NOMO-1 treated with dmso at 0.1 percent for 144 hours (cell line): Measurements from ENCODE around the gene DUSP16.

Experiments used
- DNase-seq: peaks from one replicate; lab custom pipeline; 2025; ENCODE audit not compliant: unreplicated experiment; lab: John Stamatoyannopoulos, UW

DUSP16 gene

GRCh38 chr12:12549426-12549825, 13.2 kb downstream of the DUSP16 start:
- DNase-seq: no peak

- no peak for DNase-seq
Observed at GRCh38 chr12:12548713-12549112, 13.9 kb downstream of the DUSP16 start.

DNA sequence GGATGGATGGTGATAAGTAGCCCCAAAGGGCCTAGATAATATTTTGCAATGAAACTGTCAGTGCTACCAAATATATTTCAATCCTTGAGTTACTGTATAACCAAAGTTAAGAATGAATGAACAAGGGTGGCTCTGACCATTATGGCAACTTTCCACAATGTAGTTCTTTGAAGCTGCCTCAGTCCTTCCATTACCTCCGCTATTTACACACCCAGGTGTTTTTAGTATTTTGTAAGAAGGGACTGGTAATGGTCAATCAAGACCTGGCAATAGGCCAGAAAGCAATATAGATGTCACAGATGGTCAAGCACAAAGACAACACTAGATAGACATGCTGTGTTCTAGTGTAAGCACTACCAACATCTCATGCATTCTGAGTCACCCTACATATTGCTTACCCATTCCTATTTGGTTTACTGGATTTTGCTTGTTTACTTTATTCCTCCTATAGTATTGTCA, 16.3 kb downstream of the DUSP16 start:
- DNase-seq: no peak

DNA sequence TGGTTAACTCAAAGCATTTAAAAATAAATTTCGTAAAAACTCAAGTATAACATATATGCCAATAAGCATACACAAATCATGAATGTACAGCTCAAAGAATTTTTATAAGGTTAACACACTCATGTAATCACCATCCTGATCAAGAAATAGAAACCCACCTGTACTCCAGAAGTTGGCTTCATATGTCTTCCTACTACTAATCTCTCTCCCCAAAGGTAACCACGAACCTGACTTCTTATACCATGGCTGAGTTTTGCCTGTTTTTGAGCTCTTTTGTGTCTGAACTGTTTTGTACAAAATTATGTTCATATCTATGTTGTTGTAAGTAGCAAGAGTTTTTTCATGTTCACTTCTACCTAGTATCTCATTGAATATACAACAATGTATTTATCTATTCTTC, 18.7 kb downstream of the DUSP16 start:
- DNase-seq: no peak

DNA sequence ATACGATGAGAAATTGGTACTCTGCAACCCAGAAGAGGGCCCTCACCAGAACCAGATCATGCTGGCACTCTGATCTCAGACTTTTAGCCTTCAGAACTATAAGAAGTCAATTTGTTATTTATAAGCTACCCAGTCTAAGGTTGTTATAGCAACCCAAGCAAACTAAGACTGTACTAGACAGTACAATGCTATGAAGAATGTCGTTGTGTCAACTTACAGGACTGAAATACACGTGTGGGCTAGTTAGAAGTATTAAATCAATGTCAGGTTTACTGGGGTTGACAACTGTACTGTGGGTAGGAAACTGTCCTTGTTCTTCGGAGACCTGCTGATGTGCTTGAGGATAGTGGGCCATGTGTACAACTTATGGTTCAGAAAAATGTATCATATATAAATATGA, 19.7 kb downstream of the DUSP16 start:
- DNase-seq: no peak

- no peak for DNase-seq
Observed at GRCh38 chr12:12542286-12542685, 20.4 kb downstream of the DUSP16 start.

DNA sequence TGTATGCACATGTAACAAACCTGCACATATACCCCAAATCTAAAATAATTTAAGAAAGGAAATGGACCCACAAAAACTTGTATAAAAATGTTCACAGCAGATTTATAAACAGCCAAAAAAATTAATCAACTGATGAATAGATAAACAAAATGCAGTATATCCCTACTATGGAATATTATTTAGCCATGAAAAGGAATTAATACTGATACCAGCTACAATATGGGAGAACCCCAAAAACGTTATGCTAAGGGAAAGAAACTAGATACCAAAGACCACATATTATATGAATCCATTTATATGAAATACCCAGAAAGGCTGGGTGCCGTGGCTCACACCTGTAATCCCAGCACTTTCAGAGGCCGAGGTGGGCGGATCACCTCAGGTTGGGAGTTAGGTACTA, 20.9 kb downstream of the DUSP16 start:
- DNase-seq: no peak

GRCh38 chr12:12540261-12541013, 22.2 kb downstream of the DUSP16 start:
- DNase-seq: no peak

DNA sequence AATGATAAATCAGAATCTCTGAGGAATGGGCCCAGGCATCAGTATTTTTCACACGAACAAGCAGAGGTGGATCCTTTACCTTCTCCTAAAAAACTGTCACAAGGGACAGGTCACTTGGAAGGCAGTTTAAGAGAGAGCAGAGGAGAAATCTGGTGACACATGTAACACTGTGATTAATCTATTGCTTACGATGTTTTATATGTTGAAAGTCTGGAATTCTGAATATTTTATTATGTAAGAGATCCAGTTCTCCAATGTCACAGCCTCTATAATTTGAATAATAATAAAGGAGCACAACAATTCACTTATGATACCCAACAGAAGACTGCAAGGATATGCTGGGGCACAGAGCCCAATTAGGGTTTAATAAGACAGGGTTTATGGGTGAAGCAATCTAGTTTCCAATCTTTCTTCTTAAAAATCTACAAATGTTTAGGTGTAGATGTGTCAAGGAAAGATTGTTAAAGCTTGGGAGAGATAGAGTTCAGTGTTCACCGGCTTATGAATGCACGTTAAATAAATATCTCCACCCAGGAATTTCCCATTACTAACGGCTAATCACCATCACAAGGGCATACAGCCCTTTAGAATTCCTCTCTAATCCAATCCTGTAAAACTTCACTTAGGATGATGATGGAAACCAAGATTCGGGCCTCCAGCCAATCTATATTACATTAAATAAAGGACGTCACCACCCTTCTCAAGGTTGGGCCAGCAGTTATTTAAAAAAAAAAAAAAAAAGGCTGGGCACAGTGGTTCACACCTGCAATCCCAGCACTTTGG, 23.4 kb downstream of the DUSP16 start:
- no peak for DNase-seq

DNA sequence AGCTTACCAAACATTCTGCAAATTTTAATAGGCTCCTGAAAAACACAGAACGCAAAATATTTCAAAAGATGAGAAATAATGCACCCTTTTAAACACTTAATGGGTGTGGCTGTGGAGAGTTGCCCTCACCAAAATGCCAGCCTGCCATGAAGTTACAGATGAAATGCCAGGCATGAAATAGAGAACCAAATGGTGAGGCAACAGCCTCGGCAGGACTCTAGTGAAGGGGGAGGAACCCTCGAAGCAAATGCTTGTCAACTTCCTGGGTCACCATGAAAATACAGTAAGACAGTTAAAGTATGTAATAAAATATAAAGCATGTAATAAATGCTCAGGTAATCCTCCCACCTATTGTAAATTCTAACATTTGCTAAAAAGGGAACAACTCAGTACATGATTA, 24.1 kb downstream of the DUSP16 start:
- no peak for DNase-seq

DNA sequence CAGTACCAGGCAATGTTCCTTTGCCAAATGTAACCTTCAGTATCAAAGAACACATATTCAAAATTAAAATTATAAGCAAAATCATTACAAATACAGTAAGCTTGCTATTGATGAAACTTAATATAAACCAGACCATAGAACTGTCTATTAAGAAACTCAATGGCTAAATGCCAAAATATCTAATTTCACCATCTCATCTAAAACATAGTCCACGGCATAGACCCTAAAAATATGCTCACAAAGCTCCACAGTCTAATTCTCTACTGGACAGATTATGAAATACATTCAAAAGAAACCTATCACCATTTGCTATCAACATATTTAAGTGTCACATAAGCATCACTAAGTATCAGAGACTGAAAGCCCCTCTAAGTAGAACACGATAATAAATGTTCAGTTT, 25.2 kb downstream of the DUSP16 start:
- DNase-seq: no peak

GRCh38 chr12:12534975-12535374, 27.7 kb downstream of the DUSP16 start:
- no peak for DNase-seq

DNA sequence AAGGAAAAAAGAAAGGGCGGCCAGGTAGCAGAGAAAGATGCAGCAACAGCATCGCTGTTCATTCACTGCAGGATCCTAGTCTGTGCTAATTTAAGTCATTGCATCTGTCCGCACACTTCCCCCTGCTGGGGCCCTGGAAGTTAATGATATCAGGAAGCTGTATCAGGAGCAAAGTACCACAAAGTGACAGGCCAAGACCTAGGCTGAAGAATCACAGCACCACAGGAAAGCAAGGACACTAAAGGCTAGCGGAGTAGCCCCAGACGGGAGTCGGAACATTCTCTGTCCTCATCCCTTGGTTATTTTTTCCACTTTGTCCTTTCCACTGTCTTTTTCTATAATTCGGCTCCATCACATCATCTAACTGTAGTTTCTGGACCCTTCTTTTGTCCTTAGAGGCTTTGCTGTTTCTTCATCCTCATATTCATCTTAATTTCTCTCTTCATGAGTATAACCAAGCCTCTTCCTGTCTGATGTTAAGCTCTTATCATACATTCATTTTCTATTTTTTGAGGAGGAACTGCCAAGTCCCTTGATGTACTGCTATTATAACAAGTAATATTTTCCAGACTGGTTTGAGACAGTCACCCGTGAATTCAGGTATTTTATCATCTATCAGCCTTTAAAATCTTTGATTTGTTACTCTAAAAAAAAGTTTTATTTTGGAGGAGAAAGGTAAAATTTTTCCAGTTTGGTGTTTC, 28.3 kb downstream of the DUSP16 start:
- no peak for DNase-seq

DNA sequence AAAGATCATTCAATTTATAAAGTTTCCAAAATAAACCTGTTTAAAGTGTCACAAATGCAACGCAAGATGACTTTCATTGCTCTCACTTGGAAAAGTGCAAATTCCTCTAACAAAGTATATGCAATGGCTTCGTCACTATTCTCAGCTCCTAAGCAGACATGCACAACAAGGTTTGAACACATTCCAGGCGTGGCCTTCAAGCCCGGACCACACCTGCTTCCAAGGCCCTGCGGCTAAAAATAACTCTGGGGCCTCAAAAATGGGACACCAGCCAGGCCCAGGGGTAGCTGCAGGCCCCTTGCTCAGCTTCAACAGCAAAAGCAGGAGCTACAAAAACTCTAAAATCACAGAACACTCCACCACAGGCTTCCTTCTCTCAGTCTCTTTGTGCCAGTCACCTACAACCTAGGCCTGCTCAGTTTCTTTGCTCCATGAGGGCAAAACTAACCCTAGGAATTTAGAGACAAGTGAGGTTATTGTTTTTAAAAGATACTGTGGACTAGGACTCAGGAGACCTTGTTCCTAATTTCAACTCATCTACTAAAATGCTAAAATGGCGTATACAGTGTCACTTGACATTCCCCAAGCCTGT, 29.3 kb downstream of the DUSP16 start:
- DNase-seq: no peak

DNA sequence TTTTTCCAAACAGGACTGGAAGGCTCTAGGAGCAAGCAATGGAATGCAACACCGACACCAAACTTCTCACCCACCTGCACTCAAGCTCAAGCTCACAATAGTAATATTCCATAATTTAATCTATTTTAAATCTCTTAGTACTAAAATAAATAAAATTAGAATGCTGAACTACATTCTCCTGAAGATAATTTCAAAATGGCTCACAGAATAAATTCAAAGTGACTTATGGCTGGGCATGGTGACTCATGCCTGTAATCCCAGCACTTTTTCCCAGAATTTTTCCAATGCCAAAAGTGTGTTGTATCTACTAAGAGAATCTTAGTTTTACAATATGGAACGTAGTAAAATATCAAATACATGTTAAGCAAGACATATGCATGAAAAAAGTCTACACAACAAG, 31.5 kb downstream of the DUSP16 start:
- DNase-seq: no peak

- no peak for DNase-seq
Observed at GRCh38 chr12:12529783-12530421, 32.8 kb downstream of the DUSP16 start.

DNA sequence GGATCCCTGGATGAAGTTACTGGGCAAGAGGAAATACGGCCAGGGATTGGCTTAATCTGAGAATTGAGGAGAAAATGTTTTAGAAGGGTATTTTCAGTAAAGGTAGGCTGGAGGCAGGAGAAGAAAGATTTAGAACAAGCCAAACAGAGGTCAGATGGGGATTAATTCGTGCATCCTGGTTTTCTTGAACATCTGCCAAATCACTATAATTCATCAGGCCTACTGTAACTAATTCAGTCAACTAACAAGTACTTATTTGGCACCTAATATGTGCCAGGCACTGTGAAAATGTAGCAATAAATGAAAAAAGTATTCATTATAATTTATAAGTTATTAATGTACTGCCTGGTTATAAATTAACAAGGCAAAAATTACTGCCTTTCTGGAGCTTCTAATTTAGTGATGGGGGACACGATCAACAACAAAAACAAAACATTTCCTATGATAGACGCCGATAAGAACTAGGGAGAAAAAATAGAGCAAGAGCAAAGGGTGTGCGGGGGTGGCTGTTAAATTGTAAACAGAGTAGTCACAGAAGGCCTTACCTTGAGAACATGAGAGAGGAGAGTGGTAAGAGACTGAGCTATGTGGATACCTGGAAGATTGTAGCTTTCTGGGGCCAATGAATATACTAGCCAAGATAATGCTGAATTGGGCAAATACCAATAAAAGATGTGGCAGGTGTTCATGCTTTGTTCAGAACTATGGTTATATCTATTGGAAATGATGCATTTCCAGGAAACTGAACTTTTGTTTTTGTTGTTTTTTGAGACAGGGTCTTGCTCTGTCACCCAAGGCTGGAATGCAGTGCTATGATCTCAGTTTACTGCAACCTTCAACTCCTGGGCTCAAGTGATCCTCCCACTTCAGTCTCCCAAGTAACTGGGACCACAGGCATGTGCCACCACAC, 34.0 kb downstream of the DUSP16 start:
- DNase-seq: no peak

DNA sequence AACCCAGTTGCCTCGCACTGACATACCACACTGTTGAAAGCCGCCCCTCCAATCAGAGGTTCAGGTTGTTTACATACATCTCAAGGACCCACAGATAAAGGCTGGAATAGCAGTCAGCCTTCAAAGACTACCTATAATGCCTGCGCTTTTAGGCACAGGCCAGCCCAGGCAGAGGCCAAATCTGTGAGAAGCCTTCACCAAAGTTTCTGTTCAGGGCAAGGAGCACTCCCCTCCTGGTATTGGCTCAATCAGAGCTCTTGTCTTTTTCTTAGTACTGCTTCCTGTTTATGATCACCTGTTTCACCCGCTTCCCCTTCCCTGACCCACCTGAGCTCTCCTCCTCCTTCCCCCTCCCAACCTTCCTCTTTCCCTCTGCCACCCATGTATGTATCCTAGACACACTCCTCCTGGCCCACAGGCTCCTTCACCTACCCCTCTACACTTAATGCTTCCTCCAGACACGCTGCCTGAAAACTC, 34.8 kb downstream of the DUSP16 start:
- DNase-seq: no peak

DNA sequence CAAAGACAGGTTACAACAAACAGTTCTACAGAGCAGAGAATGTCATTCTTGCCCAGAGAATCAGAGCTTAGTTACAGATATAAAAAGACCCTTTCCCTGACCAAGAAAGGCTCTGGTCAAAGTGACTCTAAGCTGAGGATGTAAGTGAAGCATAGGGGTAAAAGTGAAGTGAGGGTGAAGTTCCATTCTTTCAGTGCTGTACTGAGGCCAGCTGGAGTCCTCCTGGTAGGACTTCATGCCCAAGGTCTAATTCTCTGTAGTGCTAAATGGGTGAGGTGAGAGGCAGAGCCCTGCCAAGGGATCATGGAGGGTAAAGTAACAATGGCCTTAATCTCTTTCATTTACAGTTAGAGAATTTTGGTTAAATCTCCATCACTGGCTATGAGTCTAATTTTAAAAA, 38.5 kb downstream of the DUSP16 start:
- DNase-seq: no peak

GRCh38 chr12:12523229-12523628, 39.4 kb downstream of the DUSP16 start:
- DNase-seq: no peak
